NCI-H1930 (cell line): ENCODE results near the gene CCDC15.
A peak's percentile ranks its signal among the peaks of the same experiment; 100 is the strongest.

ENCODE experiments used
- DNase-seq, 2 experiments: peaks; one replicate each; lab custom pipeline; 2025; lab: John Stamatoyannopoulos, UW

The CCDC15 gene, protein sequence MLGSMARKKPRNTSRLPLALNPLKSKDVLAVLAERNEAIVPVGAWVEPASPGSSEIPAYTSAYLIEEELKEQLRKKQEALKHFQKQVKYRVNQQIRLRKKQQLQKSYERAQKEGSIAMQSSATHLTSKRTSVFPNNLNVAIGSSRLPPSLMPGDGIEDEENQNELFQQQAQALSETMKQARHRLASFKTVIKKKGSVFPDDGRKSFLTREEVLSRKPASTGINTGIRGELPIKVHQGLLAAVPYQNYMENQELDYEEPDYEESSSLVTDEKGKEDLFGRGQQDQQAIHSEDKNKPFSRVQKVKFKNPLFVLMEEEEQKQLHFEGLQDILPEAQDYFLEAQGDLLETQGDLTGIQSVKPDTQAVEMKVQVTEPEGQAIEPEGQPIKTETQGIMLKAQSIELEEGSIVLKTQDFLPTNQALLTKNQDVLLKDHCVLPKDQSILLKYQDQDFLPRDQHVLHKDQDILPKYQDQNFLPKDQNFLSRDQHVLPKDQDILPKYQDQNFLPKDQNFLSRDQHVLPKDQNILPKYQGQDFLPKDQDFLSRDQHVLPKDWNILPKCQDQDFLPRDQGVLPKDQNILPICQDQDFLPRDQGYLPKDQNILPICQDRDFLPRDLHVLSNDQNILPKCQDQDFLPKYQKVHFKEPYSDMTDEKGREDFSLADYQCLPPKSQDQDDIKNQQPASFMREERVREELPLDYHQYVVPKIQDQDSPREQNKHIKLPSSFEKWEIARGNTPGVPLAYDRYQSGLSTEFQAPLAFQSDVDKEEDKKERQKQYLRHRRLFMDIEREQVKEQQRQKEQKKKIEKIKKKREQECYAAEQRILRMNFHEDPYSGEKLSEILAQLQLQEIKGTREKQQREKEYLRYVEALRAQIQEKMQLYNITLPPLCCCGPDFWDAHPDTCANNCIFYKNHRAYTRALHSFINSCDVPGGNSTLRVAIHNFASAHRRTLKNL

DNA sequence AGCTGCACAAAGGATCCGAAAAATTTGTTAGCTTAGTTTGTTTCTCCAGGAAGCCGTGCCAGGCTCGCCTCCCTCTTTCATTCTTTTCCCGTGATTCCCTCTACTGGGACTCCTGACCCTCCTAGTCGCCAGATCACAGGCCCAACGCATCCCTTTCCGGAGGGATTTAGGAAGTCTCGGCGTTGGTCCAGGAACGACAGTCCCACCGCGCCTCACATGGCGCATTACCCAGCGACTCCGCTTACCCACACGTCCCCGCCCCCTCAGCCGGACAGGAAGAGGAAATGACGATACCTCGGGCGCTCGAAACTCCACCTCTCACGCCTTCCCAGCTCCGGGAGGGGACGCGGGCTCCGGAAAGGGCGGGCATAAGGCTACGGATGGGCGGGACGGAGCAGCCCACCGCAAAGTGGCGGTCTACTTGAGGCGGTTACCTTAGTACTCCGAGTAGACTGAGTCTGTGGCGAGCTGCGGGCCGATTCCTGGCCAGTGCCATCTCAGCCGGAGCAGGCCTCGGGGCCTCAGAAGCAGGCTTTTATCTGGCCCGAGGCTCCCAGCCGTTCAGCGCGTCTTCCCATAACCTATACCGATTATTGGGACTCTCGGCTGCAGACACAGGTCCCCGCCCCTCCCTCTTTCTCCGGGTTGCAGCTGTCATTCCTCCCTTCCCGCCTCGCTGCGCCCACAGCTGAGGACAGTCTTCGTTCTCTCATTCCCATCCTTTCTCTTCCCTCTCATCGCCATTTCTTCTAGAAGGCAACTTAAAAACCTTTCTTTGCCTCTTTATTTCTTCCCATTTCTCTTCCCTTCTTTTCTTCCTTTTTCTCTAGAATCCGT is at the start of gene CCDC15:
CCDC15 (plus strand) TSS at position 450 of the 837 bp plus-strand sequence. CDS start 531 bp downstream, outside the sequence.
- peak; percentile 94 to 95 for DNase-seq

DNA sequence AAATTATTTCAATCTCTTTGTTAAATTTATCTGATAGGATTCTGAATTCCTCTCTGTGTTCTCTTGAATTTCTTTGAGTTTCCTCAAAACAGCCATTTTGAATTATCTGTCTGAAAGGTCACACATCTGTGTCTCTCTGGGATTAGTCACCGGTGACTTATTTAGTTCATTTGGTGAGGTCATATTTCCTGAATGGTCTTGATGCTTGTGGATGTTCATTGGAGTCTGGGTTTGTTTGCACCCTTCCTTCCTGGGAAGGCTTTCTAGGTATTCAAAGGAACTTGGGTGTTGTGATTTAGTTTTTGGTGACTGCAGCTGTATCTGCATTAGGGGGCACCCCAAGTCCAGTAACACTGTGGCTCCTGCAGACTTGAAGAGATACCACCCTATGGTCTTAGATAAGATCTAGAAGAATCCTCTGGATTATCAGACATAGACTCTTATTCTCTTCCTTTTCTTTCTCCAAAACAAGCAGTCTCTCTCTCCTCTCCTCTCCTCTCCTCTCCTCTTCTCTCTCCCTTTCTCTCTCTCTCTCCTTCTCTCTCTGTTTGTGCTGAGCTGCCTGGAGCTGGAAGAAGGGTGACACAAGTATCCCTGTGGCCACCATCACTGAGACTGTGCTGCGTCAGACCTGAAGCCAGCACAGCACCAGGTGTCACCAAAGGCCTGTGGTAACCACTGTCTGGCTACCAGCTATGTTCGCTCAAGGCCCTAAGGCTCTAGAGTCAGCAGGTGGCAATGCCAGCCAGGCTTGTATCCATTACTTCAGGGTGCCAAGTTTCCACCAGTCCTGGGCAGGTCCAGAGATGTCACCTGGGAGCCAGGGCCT is 38.2 kb upstream of the CCDC15 start:
- no peak for DNase-seq

DNA sequence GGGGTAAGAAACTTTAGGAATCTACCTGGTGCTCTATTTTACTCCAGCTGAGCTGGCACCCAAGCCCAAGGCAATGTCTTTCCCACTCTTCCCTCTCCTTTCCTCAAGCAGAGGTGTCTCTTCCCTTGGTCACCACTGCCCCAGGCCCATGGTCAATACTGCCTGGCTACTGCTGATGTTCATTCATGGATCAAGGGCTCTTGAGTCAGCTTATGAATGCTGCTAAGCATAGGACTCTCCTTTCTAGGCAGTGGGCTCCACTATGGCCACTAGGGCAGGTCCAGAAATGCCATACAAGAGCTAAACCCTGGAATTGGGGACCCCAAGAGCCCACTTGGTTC is 37.7 kb upstream of the CCDC15 start:
- DNase-seq = no peak

DNA sequence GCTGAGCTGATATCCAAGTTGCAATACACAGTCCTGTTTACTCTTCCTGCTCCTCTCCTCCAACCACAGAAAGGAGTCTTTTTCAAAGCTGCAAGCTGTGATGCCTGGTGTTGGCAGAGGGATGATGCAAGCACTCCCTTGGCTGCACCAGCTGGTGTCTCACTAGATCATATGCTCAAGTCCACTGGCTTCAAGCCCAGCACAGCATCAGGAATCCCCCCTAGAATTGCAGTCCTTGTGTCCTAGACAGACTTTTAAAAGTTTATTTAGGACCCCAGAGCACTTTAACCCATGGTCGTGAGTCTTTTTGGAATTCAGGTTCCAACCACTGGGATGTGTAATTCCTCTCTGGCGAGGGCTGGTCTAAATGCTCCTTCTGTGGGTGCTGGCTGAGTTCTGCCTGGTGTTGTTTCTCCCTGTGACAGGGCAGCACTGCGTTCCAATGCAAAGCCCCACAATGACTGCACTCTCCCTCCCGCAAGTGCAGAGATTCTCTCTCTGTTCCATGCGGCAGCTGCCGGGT is 36.8 kb upstream of the CCDC15 start:
- DNase-seq = no peak

DNA sequence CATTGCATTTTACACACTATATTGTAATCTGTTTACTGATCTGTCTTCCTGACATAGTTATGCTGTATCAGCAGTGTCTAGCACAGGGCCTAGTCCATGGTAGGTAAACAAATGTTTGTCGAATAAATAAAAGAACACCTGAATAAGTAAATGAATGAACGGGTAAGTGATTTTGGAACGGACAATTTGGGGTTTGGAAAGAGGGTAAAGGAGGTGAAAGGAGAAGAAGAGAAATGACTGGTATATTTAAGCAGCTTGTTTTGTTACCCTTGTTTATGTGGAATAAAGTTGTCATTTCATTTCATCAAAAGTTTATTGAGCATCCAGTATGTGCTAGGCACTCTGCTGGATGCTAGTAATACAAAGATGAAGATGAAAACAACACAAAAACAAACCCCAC is 35.1 kb upstream of the CCDC15 start, which contains the start of gene HEPN1:
HEPN1 (plus strand) TSS at position 301 of the 400 bp plus-strand sequence.
- no peak for DNase-seq

DNA sequence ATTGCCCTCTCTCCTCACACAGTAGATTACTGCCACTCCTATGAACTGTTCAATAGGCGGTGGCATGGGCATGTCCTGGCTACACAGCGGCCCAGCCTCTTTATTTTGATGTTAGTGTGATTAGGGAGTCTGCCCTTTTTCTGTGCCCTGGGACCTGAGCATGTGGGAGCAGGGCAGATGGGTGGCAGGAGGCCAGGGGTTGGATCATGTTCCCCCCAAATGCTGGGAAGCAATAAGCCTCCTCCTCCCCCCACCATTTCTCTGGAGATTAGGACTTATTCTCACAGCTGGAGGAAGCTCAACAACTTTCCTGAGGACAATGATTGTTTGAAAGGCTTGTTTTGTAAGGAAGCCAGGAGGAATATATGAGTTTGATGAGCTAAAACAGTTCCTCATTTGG is 34.1 kb upstream of the CCDC15 start:
- DNase-seq = no peak

DNA sequence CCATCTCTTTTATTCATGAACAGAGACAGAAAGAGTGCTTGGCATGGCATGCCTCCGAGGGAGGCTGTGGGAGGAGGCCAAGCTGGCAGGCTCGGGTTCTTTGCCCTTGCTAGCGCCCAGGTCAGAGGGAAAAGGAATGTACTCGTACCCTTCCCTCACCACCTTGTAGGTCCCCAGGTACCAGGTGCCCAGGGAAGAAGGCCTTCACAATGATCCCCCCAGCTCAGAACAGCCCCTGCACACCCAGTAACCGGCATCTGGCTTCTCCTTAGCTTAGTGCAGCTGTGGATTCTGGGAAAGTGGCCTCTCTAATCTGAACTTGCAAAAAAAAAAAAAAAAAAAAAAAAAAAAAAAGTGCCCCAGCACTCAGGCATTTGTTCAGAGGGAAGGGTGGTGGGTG is 33.6 kb upstream of the CCDC15 start:
- DNase-seq = no peak

DNA sequence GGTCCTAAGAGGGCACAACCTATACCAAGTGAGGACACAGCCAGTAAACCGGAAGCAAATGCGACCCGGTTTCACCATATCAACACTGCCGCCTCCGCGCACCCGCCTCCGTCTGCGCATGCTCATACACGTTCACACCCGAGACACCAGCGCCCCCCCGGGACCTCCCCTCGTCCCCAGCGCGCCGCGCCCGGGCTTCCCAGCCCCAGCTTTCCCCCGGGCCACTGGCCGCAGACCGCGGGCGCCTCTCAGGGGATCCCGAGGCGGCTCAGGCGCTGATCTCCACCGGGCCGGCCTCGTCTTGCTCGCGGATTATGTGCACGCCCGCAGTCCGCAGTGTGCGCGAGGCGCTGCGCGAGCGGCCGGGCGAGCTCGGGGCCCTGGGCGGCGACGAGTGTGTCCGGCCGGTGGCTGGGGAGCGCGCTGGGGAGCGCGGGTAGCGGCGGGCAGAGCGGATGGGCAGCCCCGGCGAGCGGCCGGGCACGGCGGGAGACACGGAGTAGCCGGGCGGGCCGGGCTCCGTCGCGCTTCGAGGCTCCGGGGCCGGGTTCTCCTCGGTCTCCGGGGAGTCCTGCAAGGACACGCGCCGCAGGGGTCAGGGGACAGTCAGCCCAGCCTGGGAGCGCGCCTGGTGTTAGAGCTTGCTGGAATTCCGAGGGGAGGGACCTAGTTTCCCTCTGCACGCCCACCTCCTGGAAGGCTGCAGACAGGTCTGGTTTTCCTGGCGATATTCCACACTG is 33.0 kb upstream of the CCDC15 start:
- DNase-seq = peak; percentile 60 to 73

DNA sequence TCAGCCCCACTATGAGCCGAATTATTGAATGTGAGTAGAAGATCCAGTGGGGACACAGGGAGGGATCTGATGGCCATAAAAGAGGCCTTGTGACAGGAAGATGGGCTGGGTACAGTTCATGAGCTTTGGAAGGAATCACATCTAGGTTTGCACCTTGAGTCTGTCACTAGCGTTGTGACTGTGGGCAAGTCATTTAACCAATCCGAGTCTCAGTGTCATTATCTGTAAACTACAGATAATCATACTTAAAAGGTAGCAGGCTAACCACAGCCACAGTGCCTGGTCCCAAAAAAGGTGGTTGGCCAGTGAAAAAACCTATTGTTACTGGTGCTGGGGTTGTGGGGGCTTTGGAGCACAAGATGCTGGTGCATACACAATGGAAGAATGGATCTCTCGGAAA is 31.2 kb upstream of the CCDC15 start:
- DNase-seq = no peak

DNA sequence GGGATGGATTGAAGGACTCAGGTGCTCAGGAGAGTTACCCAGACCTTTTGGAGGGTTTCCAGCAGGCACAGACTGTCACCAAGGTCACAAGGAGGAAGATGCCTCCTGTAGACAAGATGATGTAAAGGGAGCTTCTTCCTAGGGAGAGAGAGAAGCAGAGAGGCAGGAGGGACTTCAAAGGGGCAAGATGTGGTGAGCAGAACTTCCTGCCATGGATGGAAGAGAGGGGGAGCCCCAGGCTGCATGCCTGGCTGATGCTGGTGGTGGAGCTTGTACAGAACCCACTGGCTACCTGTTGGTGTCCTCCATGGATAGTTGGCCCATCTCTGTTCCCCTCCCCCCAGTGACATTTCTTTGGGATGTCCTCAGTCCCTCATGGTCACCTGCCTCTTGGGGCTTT is 30.7 kb upstream of the CCDC15 start:
- DNase-seq = no peak

DNA sequence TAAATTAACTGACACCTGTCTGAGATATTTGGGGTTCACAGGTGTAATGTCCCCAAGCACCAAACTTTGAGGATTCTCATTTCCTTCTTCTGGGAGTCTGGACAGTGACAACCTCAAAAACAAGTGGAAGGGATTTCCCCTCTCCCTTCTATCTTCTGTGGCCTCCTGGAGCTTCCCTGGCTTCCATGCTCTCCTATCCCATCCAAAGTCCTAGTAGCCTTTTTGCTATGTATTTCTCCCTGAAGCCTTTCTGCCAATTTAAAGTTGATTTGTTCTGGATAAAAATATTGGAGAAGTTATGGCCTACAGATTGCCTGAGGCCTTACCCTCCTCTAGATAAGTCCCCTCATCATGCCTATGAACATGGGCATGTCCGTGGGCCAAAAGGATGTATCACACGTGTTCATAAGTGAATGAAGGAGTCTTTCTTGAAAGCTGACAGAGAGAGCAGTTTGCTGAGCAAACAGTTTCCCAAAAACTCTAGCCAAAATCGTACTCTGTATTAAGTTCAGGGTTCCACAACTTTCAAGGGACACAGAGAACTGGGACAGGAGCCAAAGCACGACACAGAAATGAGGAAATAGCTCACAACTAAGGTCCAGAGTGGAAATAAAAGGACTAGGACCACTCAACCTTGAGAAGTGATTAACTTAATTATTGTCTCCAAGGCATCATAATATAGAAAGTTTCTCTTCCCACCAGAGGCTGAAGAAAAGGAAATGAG is 24.9 kb upstream of the CCDC15 start:
- no peak for DNase-seq

DNA sequence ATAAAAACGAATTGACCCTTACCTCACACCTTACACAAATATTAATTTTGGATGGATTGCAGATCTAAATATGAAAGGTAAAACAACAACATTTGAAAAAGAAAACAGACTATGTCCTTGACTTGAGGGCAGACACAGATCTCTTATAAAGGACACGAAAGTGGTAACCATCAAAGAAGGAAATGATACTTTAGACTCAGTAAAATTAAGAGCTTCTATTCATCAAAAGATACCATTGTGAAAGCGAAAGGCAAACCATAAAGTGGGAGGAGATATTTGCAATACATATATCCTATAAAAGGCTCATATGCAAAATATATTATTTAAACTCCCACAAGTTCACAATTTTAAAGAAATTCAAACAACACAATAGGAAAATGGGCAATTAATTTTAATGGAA is 23.2 kb upstream of the CCDC15 start:
- DNase-seq = no peak

DNA sequence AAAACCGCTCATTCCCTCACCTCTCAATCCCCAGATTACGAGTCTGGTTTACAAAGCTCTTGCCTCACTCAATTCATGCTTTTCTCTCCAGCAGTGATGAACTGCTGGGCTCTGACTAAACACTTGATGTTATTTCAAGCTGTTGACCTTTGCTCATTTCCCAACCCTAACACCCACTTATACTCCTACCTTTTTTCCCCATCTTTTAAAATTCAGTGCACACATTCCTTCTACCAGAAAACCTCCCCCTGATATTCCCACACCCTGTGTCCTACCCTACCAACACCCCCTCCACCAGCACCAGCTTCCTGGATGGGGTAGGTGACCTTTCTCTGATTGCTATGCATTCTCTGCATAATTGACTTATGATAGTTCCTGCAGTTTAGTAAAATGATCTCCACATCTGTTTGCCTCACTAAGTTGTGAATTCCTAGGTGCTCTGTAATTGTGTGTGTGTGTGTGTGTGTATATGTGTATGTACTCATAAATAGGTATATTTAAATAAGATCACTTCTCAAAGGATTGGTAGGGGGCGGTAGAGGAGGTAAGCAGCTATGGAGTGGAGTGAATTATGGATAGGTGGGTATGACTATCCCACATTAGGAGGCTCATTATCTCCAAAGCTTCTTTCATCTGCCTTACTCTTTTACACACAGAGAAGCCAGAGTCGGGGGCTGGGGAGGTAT is 19.0 kb upstream of the CCDC15 start:
- no peak for DNase-seq

DNA sequence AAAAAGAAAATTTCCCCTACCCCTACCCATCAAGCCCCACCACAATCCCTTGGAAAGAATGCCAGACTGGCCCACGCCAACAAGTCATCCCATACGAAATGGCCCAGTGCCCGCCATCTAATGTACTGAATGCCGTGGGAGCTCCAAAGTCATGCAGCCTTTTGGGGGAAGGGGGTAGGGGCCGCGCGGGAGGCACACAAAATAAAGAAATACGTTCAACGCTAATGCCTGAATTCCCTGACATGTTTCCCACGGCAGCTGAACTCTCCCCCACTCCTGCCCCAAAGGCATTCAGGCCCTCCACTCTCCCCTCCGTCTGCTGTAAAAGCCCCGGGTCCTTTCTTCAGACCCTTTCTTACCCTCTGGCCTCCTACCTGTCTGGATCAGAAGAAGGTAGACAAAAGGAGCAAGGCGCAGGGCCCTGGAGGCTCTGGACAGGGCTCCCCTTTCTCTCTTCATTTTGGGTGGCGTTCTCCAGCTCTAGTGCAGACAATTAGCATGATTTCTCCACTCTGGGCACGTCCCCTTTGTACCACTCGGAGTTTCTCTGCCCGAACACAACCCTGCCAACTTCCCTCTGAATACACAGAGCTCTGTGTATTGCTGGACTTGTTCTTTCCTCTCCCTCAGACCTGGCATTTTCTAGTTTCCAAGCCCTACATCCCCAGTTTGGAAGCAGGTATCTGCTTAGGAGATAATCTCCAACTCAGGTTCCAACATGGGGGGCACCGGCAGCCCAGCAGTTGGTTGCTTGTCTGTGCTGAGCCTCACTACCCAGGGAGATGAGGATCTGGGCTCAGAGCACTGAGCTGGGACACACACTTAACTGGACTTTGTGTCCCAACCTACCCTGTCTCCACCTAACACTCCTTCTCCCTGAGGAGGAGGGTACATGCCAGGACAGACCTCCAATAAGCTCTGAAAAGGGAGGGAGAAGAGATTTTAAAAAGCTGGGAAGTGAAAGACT is 18.2 kb upstream of the CCDC15 start, which contains the start of gene HEPACAM:
HEPACAM (minus strand) TSS at position 500 of the 967 bp plus-strand sequence; CDS start at position 459, 41 bp downstream.
- DNase-seq = no peak

DNA sequence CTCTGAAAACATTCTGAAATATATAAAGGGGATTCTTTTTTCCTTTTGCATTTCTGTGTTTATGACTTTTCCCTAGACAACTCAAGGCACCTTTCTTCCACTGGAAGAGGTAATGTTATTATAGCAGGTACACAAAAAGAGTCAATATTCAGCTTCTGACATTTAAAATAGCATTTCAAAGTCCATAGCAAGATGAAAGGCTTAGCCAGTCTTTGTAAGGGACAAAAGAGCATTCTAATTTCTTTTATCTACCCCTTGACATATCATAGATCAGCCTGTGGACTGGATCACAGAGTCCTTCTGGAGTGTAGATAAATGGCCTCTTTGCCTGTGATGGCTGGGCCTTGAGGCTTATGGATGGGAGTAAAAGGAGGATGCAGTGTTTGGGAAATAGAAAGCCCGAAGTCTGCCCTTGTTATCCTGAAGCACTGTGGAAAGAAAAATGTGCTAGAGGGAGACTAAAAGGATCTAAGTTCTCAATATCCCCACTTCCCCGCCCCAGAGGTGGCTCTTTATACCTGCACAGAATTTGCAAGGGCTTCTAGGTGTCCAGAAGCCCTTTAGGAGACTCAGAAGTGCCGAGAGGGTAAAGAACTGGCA is 16.6 kb upstream of the CCDC15 start:
- DNase-seq = no peak

DNA sequence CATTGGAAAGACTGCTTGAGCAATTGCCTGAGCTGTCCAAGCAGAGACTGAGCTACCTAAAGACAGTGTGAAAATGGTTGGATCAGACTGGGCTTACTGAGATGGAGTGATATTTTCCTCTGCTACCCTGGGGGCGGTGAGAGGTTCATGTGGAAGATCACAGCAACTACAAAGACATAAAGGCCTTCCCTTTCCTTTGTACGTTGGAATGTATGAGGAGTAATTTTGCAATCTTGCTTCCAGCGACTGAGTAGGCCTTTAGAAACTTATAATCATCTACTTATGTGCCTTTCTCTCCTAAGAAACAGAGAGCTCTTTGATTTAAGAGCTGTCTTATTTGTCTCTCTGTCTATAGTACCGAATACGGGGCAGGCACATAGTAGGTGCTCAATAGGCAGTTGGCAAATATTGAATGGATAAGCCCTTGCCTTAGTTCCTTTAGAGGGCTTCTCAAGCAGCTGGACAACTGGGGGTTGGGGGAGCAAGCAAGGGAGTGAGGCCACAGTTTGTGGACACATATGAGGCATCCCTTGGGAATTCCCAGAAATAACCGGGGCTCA is 15.7 kb upstream of the CCDC15 start:
- no peak for DNase-seq

DNA sequence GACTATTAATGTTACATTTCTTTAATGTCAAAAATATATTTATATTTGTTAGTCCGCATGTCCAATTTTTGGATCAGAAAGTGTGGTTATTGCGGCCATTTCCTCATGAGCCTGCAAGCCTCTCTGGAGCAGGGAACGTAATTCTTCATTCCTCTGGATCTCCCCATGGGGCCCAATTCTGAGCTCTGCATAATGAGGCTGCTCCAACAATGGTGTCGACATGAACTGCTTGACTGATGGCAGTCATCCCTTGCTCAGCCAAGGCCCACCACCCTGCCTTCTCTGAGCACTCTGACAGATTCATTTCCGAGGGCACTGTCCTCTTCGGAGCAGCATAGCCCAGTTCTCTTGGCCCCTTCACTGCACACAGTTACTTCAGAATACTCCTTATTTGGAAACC is 15.0 kb upstream of the CCDC15 start:
- DNase-seq = no peak
